ENCODE results near the gene ARHGAP4.

The ARHGAP4 gene

GRCh38 chrX:153867671-153868070 is 58.4 kb downstream of the ARHGAP4 start:
- no peak for DNase-seq (ENCODE audit: low read depth)

GRCh38 chrX:153867139-153867538 is 58.9 kb downstream of the ARHGAP4 start:
- no peak for DNase-seq (ENCODE audit: low read depth)

- no peak for DNase-seq (ENCODE audit: low read depth)
These were observed 59.6 kb downstream of the ARHGAP4 start for GRCh38 chrX:153866302-153867019.

- DNase-seq (ENCODE audit: low read depth) = no peak
These were observed 60.4 kb downstream of the ARHGAP4 start for GRCh38 chrX:153865685-153866084.

DNA sequence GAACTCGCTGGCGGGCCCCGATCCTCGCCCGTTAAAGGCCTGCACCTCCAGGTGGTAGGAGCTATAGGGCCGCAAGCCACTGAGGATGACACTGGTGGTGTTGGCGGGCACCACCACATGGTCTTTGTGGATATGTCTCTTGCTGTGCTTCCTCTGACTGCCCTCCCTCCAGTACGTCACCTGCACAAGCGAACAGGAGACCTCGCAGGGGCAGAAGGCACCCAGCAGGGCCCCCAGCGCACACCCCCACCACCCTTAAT is 60.8 kb downstream of the ARHGAP4 start:
- DNase-seq (ENCODE audit: low read depth) = no peak

DNA sequence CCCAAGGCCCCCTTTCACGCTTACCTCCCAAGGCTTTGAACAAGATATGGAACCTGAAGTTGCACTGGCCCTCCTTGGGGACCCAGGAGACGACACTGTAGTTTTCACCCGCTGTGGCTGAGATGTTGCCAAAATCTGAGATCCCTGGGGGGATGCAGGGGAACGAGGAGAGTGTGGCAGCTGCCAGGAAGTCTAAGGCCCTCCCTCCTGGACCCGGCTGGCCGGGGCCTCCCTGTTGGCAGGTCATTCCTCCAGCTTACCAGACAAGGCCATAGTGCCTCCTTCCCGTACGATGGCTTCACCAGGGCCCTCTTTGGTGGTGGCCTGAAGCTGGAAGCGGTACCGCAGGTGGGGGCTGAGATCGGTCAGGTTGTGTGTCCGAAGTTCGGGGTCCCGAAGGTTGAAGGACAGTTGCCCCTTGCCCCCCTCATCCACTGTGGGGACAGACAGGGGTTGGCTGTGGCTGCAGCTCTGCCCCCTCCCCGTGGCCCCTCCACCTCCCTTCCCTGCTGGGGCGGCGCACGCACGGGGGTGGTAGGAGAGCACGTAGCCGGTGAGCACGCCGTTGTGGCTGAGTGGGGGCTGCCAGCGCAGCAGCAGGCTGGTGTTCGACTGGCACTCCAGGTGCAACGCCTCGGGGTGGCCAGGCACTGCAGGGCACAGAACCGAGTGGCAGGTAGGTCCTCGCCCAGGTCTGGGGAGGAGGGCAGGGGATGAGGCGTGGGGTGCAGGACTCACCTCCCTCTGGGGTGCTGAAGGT is 61.3 kb downstream of the ARHGAP4 start:
- no peak for DNase-seq (ENCODE audit: low read depth)

GRCh38 chrX:153864101-153864500 is 62.0 kb downstream of the ARHGAP4 start:
- no peak for DNase-seq (ENCODE audit: low read depth)

DNA sequence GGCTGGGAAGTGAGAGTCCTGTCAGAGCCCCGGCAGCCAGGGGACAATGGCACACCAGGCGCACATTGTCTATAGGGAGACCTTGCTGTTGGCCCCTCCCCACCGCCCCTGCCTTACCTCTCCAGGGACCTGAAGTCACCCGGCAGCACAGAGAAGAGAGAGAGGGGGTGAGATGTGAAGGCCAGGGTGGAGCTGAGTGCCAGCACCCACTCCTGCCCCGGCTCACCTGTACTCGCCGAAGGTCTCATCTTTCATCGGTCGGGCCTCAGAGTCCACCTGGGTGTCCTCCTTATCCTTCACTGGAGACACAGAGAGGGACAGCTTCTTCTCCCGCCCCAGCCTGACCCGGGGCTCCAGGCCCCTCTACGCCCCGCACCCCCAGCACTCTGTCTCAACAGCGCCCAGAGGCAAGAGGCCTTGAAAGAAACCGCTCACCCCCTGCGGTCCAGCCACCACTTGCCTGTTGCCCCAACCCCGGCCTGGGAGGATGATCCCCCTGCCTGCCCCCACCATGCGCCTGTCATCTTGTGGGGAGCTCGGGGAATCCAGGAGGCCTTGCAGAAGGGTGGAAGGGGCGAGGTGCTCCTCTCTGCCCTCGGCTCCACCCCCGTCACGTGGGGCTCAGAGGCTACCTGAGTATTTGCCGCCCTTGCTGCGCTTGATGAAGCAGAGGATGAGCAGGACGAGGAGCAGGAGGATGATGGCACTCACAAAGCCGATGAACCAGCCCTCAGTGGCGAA is 62.6 kb downstream of the ARHGAP4 start:
- no peak for DNase-seq (ENCODE audit: low read depth)

DNA sequence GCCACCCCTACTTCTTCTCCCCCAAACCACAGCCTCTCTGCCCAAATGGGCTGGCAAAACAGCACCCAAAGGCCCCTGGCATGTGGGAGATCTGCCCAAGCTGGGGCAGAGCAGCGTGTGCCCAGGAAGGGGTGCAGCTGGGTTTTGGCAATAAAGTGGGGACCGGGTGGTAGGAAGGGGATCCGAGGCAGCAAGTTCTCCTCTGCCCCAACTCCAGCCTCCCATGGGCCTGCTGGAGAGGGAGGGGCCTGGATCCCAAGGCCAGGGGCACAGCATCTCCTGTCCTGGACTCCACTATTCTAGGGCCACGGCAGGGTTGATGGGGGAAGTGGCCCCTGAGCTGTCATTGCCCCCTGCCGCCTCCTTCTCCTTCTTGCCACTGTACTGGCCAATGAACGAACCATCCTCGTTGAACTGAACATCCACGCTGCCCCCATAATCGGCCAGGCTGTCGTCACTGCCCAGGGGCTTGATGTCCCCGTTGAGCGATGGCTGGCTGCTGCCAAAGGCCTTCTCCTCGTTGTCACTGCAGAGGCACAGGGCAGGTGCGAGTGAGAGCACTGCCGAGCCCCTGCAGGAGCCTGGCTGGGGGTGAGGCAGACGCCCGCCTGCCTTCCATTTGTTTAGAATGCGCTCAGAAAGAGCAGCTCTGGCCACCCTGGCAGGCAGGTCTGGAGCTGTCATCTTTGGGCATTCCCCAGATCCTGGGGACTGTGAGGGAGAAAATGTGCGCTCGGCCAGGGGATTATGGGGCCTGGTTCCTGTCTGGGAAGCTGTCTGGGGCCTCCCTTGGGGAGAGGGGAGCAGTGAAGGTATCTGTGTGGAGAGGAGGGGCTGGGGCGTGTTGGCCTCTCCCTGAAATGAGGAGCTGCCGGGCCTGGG is 63.5 kb downstream of the ARHGAP4 start:
- no peak for DNase-seq (ENCODE audit: low read depth)

GRCh38 chrX:153861733-153862310 is 64.2 kb downstream of the ARHGAP4 start:
- DNase-seq (ENCODE audit: low read depth) = no peak

DNA sequence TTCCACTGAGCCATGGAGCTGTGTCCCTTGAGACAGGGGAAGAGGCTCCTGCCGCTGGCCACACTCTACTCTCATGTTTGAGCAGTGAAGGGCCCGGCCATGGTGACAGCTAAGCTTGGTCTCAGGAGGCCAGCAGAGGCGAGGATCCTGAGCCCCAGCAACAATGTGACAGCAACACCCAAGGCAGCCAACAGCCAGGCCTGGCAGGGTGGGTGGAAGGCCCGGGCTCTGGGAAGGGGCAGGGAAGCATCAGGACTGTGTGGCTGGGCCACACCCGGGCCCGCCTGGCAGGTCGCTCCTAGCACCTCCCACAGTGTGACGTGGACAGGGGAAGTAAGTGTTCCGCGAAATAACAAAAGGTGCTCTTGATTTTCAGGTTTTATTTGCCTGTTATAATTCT is 64.9 kb downstream of the ARHGAP4 start:
- DNase-seq (ENCODE audit: low read depth) = no peak

Measured in T follicular helper cell (primary cell).